OCI-LY7 (cell line): Measurements from ENCODE around the gene SLC25A26. TPM values are rescaled to one million over a fixed set of nuclear protein-coding genes. Genes with fewer than 3 reads are reported as not detected.

Experiments used
- BruUV-seq: library from RNA; stranded (reverse); fragments of 400-500 nt; replicated peaks from 2 replicates; lab custom pipeline; 2021; lab: Mats Ljungman, UMichigan
- CTCF ChIA-PET: fragments of 300-600 bp; sonication (Branson Sonifier 250); formaldehyde crosslinking; loops from one replicate; lab custom pipeline; 2022; ENCODE audit warnings: antibody characterized with exemption; ENCODE audit not compliant: unreplicated experiment; lab: Charles Lee
- POLR2A ChIA-PET: fragments of 300-600 bp; sonication (Branson Sonifier 250); formaldehyde crosslinking; loops from one replicate; lab custom pipeline; 2022; ENCODE audit warnings: antibody characterized with exemption; lab: Charles Lee
- DNase-seq: peaks from one replicate; pipeline ENCODE4 v3.0.0-alpha.2; 2015; ENCODE audit warnings: low spot score
- H2AFZ ChIP-seq: fragments of 200-600 bp; sonication (generic), shearing (Covaris generic); 2 replicates; pipeline ENCODE4 v1.6.1; 2014; ENCODE audit warnings: mild to moderate bottlenecking, antibody characterized with exemption, low read length, moderate library complexity
- H3K27ac ChIP-seq: fragments of 200-600 bp; sonication (generic); 2 replicates; pipeline ENCODE4 v1.5.1; 2014; ENCODE audit warnings: mixed run types, low read depth, mild to moderate bottlenecking, moderate library complexity, low read length, inconsistent platforms; ENCODE audit not compliant: poor library complexity, severe bottlenecking
- H3K36me3 ChIP-seq: fragments of 200-600 bp; sonication (generic); 2 replicates; pipeline ENCODE4 v1.6.1; 2014; ENCODE audit warnings: mild to moderate bottlenecking, antibody characterized with exemption, low read length, moderate library complexity, mixed read lengths; ENCODE audit not compliant: insufficient read depth
- H3K4me1 ChIP-seq: fragments of 200-600 bp; sonication (generic); 2 replicates; pipeline ENCODE4 v1.5.1; 2014; ENCODE audit warnings: mild to moderate bottlenecking, low read length; ENCODE audit not compliant: insufficient read depth, poor library complexity, severe bottlenecking
- H3K4me2 ChIP-seq: fragments of 200-600 bp; sonication (generic); 2 replicates; pipeline ENCODE4 v1.6.1; 2014; ENCODE audit warnings: mild to moderate bottlenecking, low read length
- H3K4me3 ChIP-seq: fragments of 200-600 bp; sonication (generic); 2 replicates; pipeline ENCODE4 v1.5.1; 2014; ENCODE audit warnings: mild to moderate bottlenecking, low read depth, low read length; ENCODE audit not compliant: poor library complexity, severe bottlenecking
- H3K79me2 ChIP-seq: fragments of 200-600 bp; sonication (generic); 2 replicates; pipeline ENCODE4 v1.6.1; 2016; ENCODE audit warnings: low read depth, mild to moderate bottlenecking, low read length, moderate library complexity, mixed read lengths; ENCODE audit not compliant: insufficient read depth
- H3K9me2 ChIP-seq: fragments of 200-600 bp; sonication (generic); 2 replicates; pipeline ENCODE4 v1.6.1; 2016; ENCODE audit warnings: mild to moderate bottlenecking, low read length, mixed read lengths; ENCODE audit not compliant: insufficient read depth
- H3K9me3 ChIP-seq: fragments of 200-600 bp; sonication (generic); 2 replicates; pipeline ENCODE4 v1.6.1; 2014; ENCODE audit warnings: mild to moderate bottlenecking, mixed run types, low read length, mixed read lengths
- H4K20me1 ChIP-seq: fragments of 200-600 bp; sonication (generic); 2 replicates; pipeline ENCODE4 v1.6.1; 2014; ENCODE audit warnings: mild to moderate bottlenecking, antibody characterized with exemption, low read length, moderate library complexity, mixed read lengths; ENCODE audit not compliant: insufficient read depth
- EZH2phosphoT487 ChIP-seq: fragments of 200-600 bp; sonication (generic); IDR thresholded peaks from 2 replicates; pipeline ENCODE4 v1.6.1; 2018; ENCODE audit warnings: low read depth, borderline replicate concordance, mild to moderate bottlenecking, mixed run types, antibody characterized with exemption, low read length, moderate library complexity, mixed read lengths
- intact Hi-C: fragments of 100-400 bp; cut with micrococcal nuclease; formaldehyde crosslinking; loops from one replicate; pipeline ENCODE4 v1.10.0; 2022; ENCODE audit not compliant: unreplicated experiment
- total RNA-seq, 2 experiments: library from RNA; depleted of rRNA in 1 of 2; stranded (reverse); fragments of >200 nt in 1 of 2; shearing (Covaris generic) in 1 of 2; gene quantifications; 2 replicates each; pipeline ENCODE4 v1.2.3, GENCODE V29; 2014 to 2022
- TF ChIP-seq, protein P1 (sequence below): fragments of 200-600 bp; sonication (generic); conservative IDR thresholded peaks from 2 replicates; pipeline ENCODE4 v1.5.1; 2014; ENCODE audit warnings: mild to moderate bottlenecking, antibody characterized with exemption, low read length, moderate library complexity, mixed read lengths

SLC25A26 gene
- total RNA-seq, 2 experiments from 2014 or later, result 9.8 to 14.2 TPM

DNA sequence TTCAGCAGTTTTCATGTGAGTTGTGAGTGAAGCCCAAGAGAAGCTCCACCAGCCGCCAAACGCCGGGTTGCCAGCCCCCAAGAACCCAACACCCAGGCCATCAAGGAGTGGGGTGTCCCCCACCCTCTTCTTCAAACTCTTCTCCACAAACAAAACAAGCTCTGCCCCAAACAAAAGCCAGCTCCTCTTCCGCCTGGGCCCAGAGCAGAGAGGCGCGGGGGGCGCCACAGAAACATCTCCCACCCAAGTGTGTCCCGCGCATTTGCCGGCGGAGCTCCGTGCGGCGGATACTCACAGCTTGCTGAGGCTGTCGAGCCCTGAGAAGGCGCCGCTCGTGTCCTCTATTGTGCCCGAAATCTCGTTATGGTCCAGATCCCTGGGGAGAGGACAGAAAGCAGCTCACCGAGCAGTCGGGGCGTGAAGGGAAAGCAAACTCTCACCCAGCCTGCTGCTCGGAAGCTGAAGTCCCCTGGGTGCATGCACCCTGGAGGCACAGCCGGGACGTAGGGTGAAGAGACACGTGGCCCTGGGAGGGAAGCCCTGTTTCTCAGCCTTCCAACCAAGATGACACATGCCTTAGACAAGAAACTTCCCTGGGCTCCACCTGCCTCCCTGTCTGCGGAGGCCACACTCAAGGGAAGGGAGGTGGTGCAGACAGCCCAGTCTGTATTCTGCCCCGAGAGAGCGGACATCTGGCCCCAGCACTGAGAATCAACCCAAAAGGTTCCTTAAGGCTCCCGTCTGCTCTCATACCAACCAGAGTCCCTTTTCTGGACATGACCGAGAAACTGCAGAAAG lies 184.3 kb downstream of the SLC25A26 start:
- ChIA-PET CTCF (interaction anchor here (0.6 kb wide), 1 partner anchor 45 kb away, joined by 3 read pairs; no protein-coding TSS in a partner anchor), POLR2A (no interaction called here)
- no peak overlapping the region for H3K4me3 ChIP-seq
- H3K79me2 ChIP-seq, result no peaks in the 10 kb centered on the region
- peaks cover 21% of the 10 kb centered on the region for H3K4me1 ChIP-seq
- H3K27ac ChIP-seq, result no peak overlapping the region
- no peaks in the 10 kb centered on the region for H4K20me1 ChIP-seq
- no peak overlapping the region for H2AFZ ChIP-seq
- no peak for DNase-seq
- no peaks in the 10 kb centered on the region for H3K9me2 ChIP-seq
- H3K36me3 ChIP-seq, result peaks cover 100% of the 10 kb centered on the region
- BruUV-seq, result no TSS peak
- intact Hi-C loops, result no loop called here
- TF ChIP-seq, protein P1, sequence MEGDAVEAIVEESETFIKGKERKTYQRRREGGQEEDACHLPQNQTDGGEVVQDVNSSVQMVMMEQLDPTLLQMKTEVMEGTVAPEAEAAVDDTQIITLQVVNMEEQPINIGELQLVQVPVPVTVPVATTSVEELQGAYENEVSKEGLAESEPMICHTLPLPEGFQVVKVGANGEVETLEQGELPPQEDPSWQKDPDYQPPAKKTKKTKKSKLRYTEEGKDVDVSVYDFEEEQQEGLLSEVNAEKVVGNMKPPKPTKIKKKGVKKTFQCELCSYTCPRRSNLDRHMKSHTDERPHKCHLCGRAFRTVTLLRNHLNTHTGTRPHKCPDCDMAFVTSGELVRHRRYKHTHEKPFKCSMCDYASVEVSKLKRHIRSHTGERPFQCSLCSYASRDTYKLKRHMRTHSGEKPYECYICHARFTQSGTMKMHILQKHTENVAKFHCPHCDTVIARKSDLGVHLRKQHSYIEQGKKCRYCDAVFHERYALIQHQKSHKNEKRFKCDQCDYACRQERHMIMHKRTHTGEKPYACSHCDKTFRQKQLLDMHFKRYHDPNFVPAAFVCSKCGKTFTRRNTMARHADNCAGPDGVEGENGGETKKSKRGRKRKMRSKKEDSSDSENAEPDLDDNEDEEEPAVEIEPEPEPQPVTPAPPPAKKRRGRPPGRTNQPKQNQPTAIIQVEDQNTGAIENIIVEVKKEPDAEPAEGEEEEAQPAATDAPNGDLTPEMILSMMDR, result no peak
- no peak for TF ChIP-seq EZH2phosphoT487
- no peak overlapping the region for H3K4me2 ChIP-seq
- H3K9me3 ChIP-seq, result no peaks in the 10 kb centered on the region

DNA sequence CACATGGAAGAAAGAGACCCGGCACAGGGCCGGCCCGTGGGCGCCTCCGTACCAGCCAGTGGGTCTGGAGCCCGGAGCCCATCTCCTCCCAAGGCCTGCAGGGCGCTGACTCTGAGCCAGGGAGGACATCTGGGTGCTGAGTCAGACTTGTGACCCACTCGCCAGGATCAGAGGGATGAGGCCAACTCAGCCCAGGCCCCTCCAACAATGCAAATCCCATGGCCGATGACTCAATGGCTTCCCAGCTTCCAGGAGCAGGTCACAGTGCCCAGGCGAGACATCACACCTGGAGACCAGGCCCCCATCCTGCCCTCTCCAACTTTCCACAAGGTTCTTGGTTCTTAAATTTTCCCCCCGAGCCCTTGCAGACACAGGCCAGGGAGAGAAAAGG lies 184.9 kb downstream of the SLC25A26 start:
- no peak for DNase-seq
- Histone ChIP-seq H3K9me2 (no peaks in the 10 kb centered on the region), H3K4me1 (peaks cover 21% of the 10 kb centered on the region), H3K79me2 (no peaks in the 10 kb centered on the region), H3K4me2 (no peak overlapping the region), H3K27ac (no peak overlapping the region), H2AFZ (no peak overlapping the region), H3K36me3 (peaks cover 100% of the 10 kb centered on the region), H3K4me3 (no peak overlapping the region), H4K20me1 (no peaks in the 10 kb centered on the region), H3K9me3 (no peaks in the 10 kb centered on the region)
- no TSS peak for BruUV-seq
- ChIA-PET CTCF (no interaction called here), POLR2A (no interaction called here)
- TF ChIP-seq EZH2phosphoT487, result no peak
- intact Hi-C loops, result loop anchor here (2.0 kb wide), 1 partner anchor 95 kb away; the partner anchor contains the start of gene LRIG1

DNA sequence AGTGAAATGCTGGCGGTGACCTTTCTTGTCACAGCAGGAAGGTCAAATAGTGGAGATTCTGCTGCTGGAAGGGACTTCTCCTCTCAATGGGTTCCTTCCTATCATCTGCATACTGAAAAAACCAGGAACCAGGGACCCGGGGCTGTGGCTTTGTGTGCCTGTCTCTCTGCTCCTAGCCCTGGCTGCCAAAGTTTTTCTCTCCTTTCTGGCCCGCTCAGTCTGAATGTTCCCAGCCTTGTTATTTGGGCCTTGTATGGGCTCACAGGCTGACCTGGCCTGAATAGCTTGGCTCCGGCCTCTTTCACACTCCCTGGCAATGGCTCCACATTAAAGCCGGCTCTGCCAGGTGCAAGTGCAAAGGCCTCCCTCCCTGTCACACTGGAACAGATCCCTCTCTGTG lies 185.4 kb downstream of the SLC25A26 start:
- TF ChIP-seq EZH2phosphoT487, result no peak
- TF ChIP-seq, protein P1, result no peak
- ChIA-PET POLR2A (no interaction called here), CTCF (interaction anchor here (1.3 kb wide), 1 partner anchor 96 kb away, joined by 3 read pairs; no protein-coding TSS in a partner anchor)
- H3K4me1 ChIP-seq, result peaks cover 22% of the 10 kb centered on the region
- peaks cover under 1% of the 10 kb centered on the region; the same call in 1 of the 2 replicates for H3K79me2 ChIP-seq
- H3K4me2 ChIP-seq, result no peak overlapping the region
- no peak for DNase-seq
- BruUV-seq, result no TSS peak
- H2AFZ ChIP-seq, result no peak overlapping the region
- no peak overlapping the region for H3K27ac ChIP-seq
- H3K36me3 ChIP-seq, result peaks cover 100% of the 10 kb centered on the region
- H3K9me3 ChIP-seq, result no peaks in the 10 kb centered on the region
- H3K9me2 ChIP-seq, result no peaks in the 10 kb centered on the region
- no peaks in the 10 kb centered on the region for H4K20me1 ChIP-seq
- no peak overlapping the region for H3K4me3 ChIP-seq
- intact Hi-C loops, result loop anchor here (2.0 kb wide), 1 partner anchor 95 kb away; the partner anchor contains the start of gene LRIG1
